ENCODE data around the gene NOP9. TPM values are rescaled to one million over a fixed set of nuclear protein-coding genes. Genes with fewer than 3 reads are reported as not detected.

The NOP9 gene
- total RNA-seq, 1 experiment from 2014 or later: 25.3 TPM

DNA sequence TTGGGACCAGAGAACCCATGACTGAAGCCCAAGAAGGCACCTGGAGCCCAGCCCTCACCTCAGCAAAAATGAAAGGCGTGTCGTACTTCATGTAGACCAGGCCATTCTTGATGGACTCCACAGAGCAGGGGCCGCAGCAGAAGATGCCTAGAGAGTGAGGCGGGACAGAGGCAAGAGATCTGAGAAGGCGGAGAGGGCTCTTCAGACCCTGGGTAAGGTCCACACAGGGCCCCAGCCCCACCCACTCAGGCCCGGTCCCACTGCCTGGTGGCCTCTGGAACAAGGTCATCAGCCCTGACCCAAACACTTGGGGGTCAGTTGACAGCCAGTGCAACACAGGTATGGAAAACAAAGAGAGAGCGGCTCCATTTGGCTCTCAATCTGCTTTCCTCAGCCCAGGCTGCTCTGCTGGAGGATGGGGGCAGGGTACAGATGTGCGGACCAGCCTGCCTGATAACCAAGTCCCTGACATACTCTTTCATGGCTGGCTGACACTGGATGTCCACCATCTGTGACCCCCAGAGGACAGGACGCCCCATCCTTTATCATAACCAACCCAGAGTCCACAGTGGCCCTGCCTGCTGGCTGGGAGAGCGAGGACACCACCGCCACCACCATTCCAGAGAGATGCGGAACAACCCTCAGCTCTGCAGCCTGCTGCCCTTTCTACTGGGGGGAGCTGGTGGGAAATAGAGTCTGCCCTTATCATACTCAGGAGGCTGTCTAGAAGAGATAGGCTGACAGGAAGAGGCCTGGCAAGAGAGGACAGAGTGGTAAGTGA lies 43.5 kb upstream of the NOP9 start:
- Histone ChIP-seq H3K27me3 (ENCODE audit: control insufficient read depth, insufficient read depth, low read length) (no peaks in the 10 kb centered on the region), H3K27ac (ENCODE audit: low read length) (no peak overlapping the region), H3K9me3 (ENCODE audit: control insufficient read depth, insufficient read depth, low read depth, low read length) (no peaks in the 10 kb centered on the region), H3K4me3 (ENCODE audit: low read depth in 2 of 2, low read length in 2 of 2) (no peak overlapping the region), H3K4me1 (ENCODE audit: control insufficient read depth, insufficient read depth, low read length) (no peaks in the 10 kb centered on the region), H3K36me3 (ENCODE audit: control insufficient read depth, insufficient read depth, low read length) (no peaks in the 10 kb centered on the region)
- intact Hi-C loops (cut with micrococcal nuclease; ENCODE audit: unreplicated experiment): no loop called here
- in situ Hi-C loops (cut with HindIII; ENCODE audit: low pct_unique_long_range_greater_than_20kb, low sequenced_read_pairs): no loop called here
- no peak for ATAC-seq
- no peak for DNase-seq (ENCODE audit: low read depth, low spot score)
- BruUV-seq (replicated peaks): no TSS peak
- ChIA-PET CTCF (interaction anchor here (0.5 kb wide), 1 partner anchor 43 kb away, joined by 3 read pairs; no protein-coding TSS in a partner anchor), POLR2A (no interaction called here)
- TF ChIP-seq, protein P1, sequence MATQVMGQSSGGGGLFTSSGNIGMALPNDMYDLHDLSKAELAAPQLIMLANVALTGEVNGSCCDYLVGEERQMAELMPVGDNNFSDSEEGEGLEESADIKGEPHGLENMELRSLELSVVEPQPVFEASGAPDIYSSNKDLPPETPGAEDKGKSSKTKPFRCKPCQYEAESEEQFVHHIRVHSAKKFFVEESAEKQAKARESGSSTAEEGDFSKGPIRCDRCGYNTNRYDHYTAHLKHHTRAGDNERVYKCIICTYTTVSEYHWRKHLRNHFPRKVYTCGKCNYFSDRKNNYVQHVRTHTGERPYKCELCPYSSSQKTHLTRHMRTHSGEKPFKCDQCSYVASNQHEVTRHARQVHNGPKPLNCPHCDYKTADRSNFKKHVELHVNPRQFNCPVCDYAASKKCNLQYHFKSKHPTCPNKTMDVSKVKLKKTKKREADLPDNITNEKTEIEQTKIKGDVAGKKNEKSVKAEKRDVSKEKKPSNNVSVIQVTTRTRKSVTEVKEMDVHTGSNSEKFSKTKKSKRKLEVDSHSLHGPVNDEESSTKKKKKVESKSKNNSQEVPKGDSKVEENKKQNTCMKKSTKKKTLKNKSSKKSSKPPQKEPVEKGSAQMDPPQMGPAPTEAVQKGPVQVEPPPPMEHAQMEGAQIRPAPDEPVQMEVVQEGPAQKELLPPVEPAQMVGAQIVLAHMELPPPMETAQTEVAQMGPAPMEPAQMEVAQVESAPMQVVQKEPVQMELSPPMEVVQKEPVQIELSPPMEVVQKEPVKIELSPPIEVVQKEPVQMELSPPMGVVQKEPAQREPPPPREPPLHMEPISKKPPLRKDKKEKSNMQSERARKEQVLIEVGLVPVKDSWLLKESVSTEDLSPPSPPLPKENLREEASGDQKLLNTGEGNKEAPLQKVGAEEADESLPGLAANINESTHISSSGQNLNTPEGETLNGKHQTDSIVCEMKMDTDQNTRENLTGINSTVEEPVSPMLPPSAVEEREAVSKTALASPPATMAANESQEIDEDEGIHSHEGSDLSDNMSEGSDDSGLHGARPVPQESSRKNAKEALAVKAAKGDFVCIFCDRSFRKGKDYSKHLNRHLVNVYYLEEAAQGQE (IDR thresholded peaks at IDR 0.05; ENCODE audit: insufficient read depth in 1 of 2, low read depth in 2 of 2, low read length in 1 of 2): no peak
- TF ChIP-seq SIN3A (IDR thresholded peaks at IDR 0.05; ENCODE audit: borderline replicate concordance, insufficient read depth, low read depth, low read length): no peak
- TF ChIP-seq POLR2AphosphoS5 (IDR thresholded peaks at IDR 0.05; ENCODE audit: low read depth, low read length): no peak
- no peak for TF ChIP-seq TCF7L2 (IDR thresholded peaks at IDR 0.05; ENCODE audit: low read depth, low read length)
- TF ChIP-seq, protein P2, sequence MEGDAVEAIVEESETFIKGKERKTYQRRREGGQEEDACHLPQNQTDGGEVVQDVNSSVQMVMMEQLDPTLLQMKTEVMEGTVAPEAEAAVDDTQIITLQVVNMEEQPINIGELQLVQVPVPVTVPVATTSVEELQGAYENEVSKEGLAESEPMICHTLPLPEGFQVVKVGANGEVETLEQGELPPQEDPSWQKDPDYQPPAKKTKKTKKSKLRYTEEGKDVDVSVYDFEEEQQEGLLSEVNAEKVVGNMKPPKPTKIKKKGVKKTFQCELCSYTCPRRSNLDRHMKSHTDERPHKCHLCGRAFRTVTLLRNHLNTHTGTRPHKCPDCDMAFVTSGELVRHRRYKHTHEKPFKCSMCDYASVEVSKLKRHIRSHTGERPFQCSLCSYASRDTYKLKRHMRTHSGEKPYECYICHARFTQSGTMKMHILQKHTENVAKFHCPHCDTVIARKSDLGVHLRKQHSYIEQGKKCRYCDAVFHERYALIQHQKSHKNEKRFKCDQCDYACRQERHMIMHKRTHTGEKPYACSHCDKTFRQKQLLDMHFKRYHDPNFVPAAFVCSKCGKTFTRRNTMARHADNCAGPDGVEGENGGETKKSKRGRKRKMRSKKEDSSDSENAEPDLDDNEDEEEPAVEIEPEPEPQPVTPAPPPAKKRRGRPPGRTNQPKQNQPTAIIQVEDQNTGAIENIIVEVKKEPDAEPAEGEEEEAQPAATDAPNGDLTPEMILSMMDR (IDR thresholded peaks at IDR 0.05): no peak

DNA sequence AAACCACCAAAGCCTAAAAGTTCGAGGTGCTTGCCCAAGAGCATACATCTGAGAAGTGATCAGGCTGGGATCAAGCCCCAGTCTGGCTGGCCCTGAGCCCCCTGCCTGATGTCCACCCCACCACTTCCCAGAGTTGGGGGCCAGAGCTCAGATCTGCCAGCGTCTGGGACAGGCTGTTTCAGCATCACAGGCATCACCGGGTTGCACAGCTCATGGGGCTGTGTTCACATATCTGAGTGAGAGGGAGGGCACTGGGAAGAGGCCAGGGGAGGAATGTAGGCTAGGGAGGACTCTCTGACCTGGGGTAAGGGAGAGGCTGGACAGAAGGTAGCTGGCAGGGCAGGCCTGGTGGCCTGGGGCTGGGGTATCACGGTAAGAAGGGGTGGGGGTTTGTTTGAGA lies 42.7 kb upstream of the NOP9 start:
- TF ChIP-seq TCF7L2 (IDR thresholded peaks at IDR 0.05; ENCODE audit: low read depth, low read length) (no peak), SIN3A (IDR thresholded peaks at IDR 0.05; ENCODE audit: borderline replicate concordance, insufficient read depth, low read depth, low read length) (no peak), POLR2AphosphoS5 (IDR thresholded peaks at IDR 0.05; ENCODE audit: low read depth, low read length) (no peak)
- TF ChIP-seq, protein P1 (IDR thresholded peaks at IDR 0.05; ENCODE audit: insufficient read depth in 1 of 2, low read depth in 2 of 2, low read length in 1 of 2): no peak
- TF ChIP-seq, protein P2 (IDR thresholded peaks at IDR 0.05): no peak
- ATAC-seq: no peak
- POLR2A ChIA-PET: interaction anchor here (0.5 kb wide), 1 partner anchor 8 kb away, joined by 4 read pairs; no protein-coding TSS in a partner anchor

More for the DNA sequence above, 42.7 kb upstream of the NOP9 start:
- Histone ChIP-seq H3K4me3 (ENCODE audit: low read depth in 2 of 2, low read length in 2 of 2) (no peak overlapping the region), H3K27me3 (ENCODE audit: control insufficient read depth, insufficient read depth, low read length) (no peaks in the 10 kb centered on the region), H3K27ac (ENCODE audit: low read length) (no peak overlapping the region), H3K9me3 (ENCODE audit: control insufficient read depth, insufficient read depth, low read depth, low read length) (no peaks in the 10 kb centered on the region), H3K4me1 (ENCODE audit: control insufficient read depth, insufficient read depth, low read length) (no peaks in the 10 kb centered on the region), H3K36me3 (ENCODE audit: control insufficient read depth, insufficient read depth, low read length) (no peaks in the 10 kb centered on the region)
- in situ Hi-C loops (cut with HindIII; ENCODE audit: low pct_unique_long_range_greater_than_20kb, low sequenced_read_pairs): no loop called here
- no peak for DNase-seq (ENCODE audit: low read depth, low spot score)
- CTCF ChIA-PET: no interaction called here
- intact Hi-C loops (cut with micrococcal nuclease; ENCODE audit: unreplicated experiment): no loop called here
- BruUV-seq (replicated peaks): no TSS peak
